ENCODE data around the gene ZFYVE9.

ZFYVE9 gene

GRCh38 chr1:52356818-52357355, 215.0 kb downstream of the ZFYVE9 start:
- TF ChIP-seq CTCF (IDR thresholded peaks at IDR 0.05): no peak

- no peak for TF ChIP-seq CTCF (IDR thresholded peaks at IDR 0.05)
These were observed 215.5 kb downstream of the ZFYVE9 start for GRCh38 chr1:52357397-52357796.

- no peak for TF ChIP-seq CTCF (IDR thresholded peaks at IDR 0.05)
These were observed 217.1 kb downstream of the ZFYVE9 start for GRCh38 chr1:52358851-52359497.

- TF ChIP-seq CTCF (IDR thresholded peaks at IDR 0.05): no peak
These were observed 218.0 kb downstream of the ZFYVE9 start for GRCh38 chr1:52359676-52360594.

- no peak for TF ChIP-seq CTCF (IDR thresholded peaks at IDR 0.05)
These were observed 218.7 kb downstream of the ZFYVE9 start for GRCh38 chr1:52360595-52360968.

GRCh38 chr1:52364235-52364839, 222.4 kb downstream of the ZFYVE9 start:
- no peak for TF ChIP-seq CTCF (IDR thresholded peaks at IDR 0.05)

- no peak for TF ChIP-seq CTCF (IDR thresholded peaks at IDR 0.05)
These were observed 223.3 kb downstream of the ZFYVE9 start for GRCh38 chr1:52365071-52365745.

Measured in LNCAP (cell line).